H1 (cell line): ENCODE data around the gene GRIP1. TPM values are rescaled to one million over a fixed set of nuclear protein-coding genes. Genes with fewer than 3 reads are reported as not detected.

Experiments used
- GTF2F1 ChIP-seq: IDR thresholded peaks from 2 replicates; pipeline ENCODE4 v1.6.1; 2012; ENCODE audit warnings: low read depth, low read length, improper control_type of control experiment, borderline replicate concordance
- JUND ChIP-seq: IDR thresholded peaks from 2 replicates; pipeline ENCODE4 v1.6.1; 2011; ENCODE audit warnings: mild to moderate bottlenecking, improper control_type of control experiment, low read length
- NANOG ChIP-seq: IDR thresholded peaks from 2 replicates; pipeline ENCODE4 v1.6.1; 2011; ENCODE audit warnings: low read length, low read depth, mild to moderate bottlenecking, inconsistent platforms; ENCODE audit not compliant: insufficient read depth, poor library complexity, severe bottlenecking
- POU5F1 ChIP-seq: IDR thresholded peaks from 2 replicates; pipeline ENCODE4 v1.6.1; 2011; ENCODE audit warnings: low read depth, mild to moderate bottlenecking, low read length, moderate library complexity
- SP4 ChIP-seq: IDR thresholded peaks from 2 replicates; pipeline ENCODE4 v1.6.1; 2012; ENCODE audit warnings: low read length, inconsistent platforms
- TEAD4 ChIP-seq: IDR thresholded peaks from 2 replicates; pipeline ENCODE4 v1.6.1; 2012; ENCODE audit warnings: low read depth, low read length, inconsistent platforms, mixed read lengths
- YY1 ChIP-seq: IDR thresholded peaks from 2 replicates; pipeline ENCODE4 v1.6.1; 2011; ENCODE audit warnings: low read depth, mild to moderate bottlenecking, low read length
- polyA plus RNA-seq, 7 experiments: library from polyadenylated mRNA; depleted of rRNA in 3 of 7; stranded (reverse) in 5 of 7; unstranded in 2 of 7; fragments of >200 nt in 5 of 7; fragments of 200-250 nt in 2 of 7; gene quantifications; 1 replicate in 5 of 7; 2 replicates in 1 of 7; 4 replicates in 1 of 7; pipeline versions ENCODE4 v1.2.1 to v1.2.3, GENCODE V29; 2011 to 2013; ENCODE audit warnings: missing spikeins in 2 of 7, mixed read lengths in 2 of 7
- total RNA-seq: library from RNA; stranded (reverse); fragmentation: NEBNext Ultra II Directional; extraction: Animal tissue kit (Norgen Biotek cat#: 25700); gene quantifications from 2 replicates; pipeline ENCODE4 v1.2.1, GENCODE V29; 2021
- TF ChIP-seq, protein P1 (sequence below): IDR thresholded peaks from 2 replicates; pipeline ENCODE4 v1.6.1; 2012; ENCODE audit warnings: low read length, inconsistent platforms
- TF ChIP-seq, protein P2 (sequence below): IDR thresholded peaks from 2 replicates; pipeline ENCODE4 v1.6.1; 2011; ENCODE audit warnings: low read length, improper control_type of control experiment

GRIP1 gene
- total and polyA plus RNA-seq, 2 of the 8 experiments (the other 6 are each of a cell fraction or from before 2014, with no cell fraction given), result 4.5 to 27.3 TPM

GRCh38 chr12:66584673-66585072 is 94.2 kb downstream of the GRIP1 start (continued):
- TF ChIP-seq NANOG (no peak), JUND (no peak), SP4 (no peak), YY1 (no peak), POU5F1 (no peak), GTF2F1 (no peak), TEAD4 (no peak)
- TF ChIP-seq, protein P1, sequence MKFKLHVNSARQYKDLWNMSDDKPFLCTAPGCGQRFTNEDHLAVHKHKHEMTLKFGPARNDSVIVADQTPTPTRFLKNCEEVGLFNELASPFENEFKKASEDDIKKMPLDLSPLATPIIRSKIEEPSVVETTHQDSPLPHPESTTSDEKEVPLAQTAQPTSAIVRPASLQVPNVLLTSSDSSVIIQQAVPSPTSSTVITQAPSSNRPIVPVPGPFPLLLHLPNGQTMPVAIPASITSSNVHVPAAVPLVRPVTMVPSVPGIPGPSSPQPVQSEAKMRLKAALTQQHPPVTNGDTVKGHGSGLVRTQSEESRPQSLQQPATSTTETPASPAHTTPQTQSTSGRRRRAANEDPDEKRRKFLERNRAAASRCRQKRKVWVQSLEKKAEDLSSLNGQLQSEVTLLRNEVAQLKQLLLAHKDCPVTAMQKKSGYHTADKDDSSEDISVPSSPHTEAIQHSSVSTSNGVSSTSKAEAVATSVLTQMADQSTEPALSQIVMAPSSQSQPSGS, result no peak
- TF ChIP-seq, protein P2, sequence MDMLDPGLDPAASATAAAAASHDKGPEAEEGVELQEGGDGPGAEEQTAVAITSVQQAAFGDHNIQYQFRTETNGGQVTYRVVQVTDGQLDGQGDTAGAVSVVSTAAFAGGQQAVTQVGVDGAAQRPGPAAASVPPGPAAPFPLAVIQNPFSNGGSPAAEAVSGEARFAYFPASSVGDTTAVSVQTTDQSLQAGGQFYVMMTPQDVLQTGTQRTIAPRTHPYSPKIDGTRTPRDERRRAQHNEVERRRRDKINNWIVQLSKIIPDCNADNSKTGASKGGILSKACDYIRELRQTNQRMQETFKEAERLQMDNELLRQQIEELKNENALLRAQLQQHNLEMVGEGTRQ, result no peak
